ENCODE results near the gene OR5M10. TPM values are rescaled to one million over a fixed set of nuclear protein-coding genes. Genes with fewer than 3 reads are reported as not detected.

Gene OR5M10
- total and polyA plus RNA-seq, 2 donors (not counting 3 experiments of a cell fraction or from before 2014, with no cell fraction given) = not detected

GRCh38 chr11:56533054-56533740 is 44.3 kb downstream of the OR5M10 start:
- H3K27me3 ChIP-seq (ENCODE audit: control insufficient read depth in 2 of 2, insufficient read depth in 2 of 2, low read length in 2 of 2) = no peaks in the 10 kb centered on the region
- H3K79me2 ChIP-seq (ENCODE audit: control insufficient read depth, insufficient read depth, low read length) = no peaks in the 10 kb centered on the region
- no peak for TF ChIP-seq CTCF (IDR thresholded peaks at IDR 0.05; ENCODE audit: extremely low read depth in 1 of 2, insufficient read depth in 1 of 2, low read depth in 1 of 2, low read length in 2 of 2)
- ChIA-PET POLR2A (no interaction called here), CTCF (no interaction called here)
- DNase-seq (ENCODE audit: low read depth, low spot score) = no peak
- H3K4me1 ChIP-seq (ENCODE audit: control insufficient read depth, extremely low read depth, insufficient read depth, low read length) = no peaks in the 10 kb centered on the region
- no peak overlapping the region for H3K9ac ChIP-seq (replicated peaks; ENCODE audit: extremely low read depth, insufficient read depth, low read length)
- no peak overlapping the region for H3K27ac ChIP-seq (ENCODE audit: insufficient read depth, low read depth, low read length)
- H3K9me3 ChIP-seq (replicated peaks; ENCODE audit: control insufficient read depth, insufficient read depth, low read length) = no peaks in the 10 kb centered on the region
- H2AFZ ChIP-seq (ENCODE audit: low read depth, low read length) = no peak overlapping the region
- intact Hi-C loops (cut with micrococcal nuclease) = no loop called here
- FAIRE-seq = no peak
- H3K4me2 ChIP-seq (ENCODE audit: insufficient read depth, low read length) = no peak overlapping the region
- no peak overlapping the region for H3K4me3 ChIP-seq (replicated peaks in 1 of 3; ENCODE audit: insufficient read depth in 1 of 3, low read depth in 1 of 3, low read length in 3 of 3)
- H4K20me1 ChIP-seq (replicated peaks; ENCODE audit: control insufficient read depth, extremely low read depth, insufficient read depth, low read length) = no peaks in the 10 kb centered on the region
- no TSS peak for BruUV-seq (replicated peaks)
- dilution Hi-C loops (cut with MboI; ENCODE audit: extremely low pct_ligation_motif_present, low sequenced_read_pairs) = no loop called here
- H3K36me3 ChIP-seq (ENCODE audit: control insufficient read depth in 2 of 2, extremely low read depth in 1 of 2, insufficient read depth in 2 of 2, low read length in 2 of 2) = no peaks in the 10 kb centered on the region
- no peaks in the 10 kb centered on the region for H3K9me1 ChIP-seq (replicated peaks; ENCODE audit: control insufficient read depth, extremely low read depth, insufficient read depth, low read length)

- H3K27ac ChIP-seq (ENCODE audit: insufficient read depth, low read depth, low read length) = no peak overlapping the region
- no peak overlapping the region for H3K9ac ChIP-seq (replicated peaks; ENCODE audit: extremely low read depth, insufficient read depth, low read length)
- FAIRE-seq = no peak
- no peaks in the 10 kb centered on the region for H3K36me3 ChIP-seq (ENCODE audit: control insufficient read depth in 2 of 2, extremely low read depth in 1 of 2, insufficient read depth in 2 of 2, low read length in 2 of 2)
- TF ChIP-seq JUN (IDR thresholded peaks at IDR 0.05; ENCODE audit: borderline replicate concordance, insufficient read depth, insufficient read length, low read depth) (no peak), MYC (IDR thresholded peaks at IDR 0.05; ENCODE audit: low read depth, low read length) (no peak), EZH2 (IDR thresholded peaks at IDR 0.05; ENCODE audit: borderline replicate concordance, low read depth, low read length, severe bottlenecking) (no peak), CTCF (IDR thresholded peaks at IDR 0.05; ENCODE audit: extremely low read depth in 1 of 2, insufficient read depth in 1 of 2, low read depth in 1 of 2, low read length in 2 of 2) (no peak), MAX (IDR thresholded peaks at IDR 0.05; ENCODE audit: insufficient read depth, insufficient read length) (no peak), GATA2 (IDR thresholded peaks at IDR 0.05; ENCODE audit: insufficient read depth, insufficient read length, low read depth, low read length) (no peak), FOS (IDR thresholded peaks at IDR 0.05; ENCODE audit: borderline replicate concordance, insufficient read depth, low read length) (no peak), POLR2AphosphoS5 (IDR thresholded peaks at IDR 0.05; ENCODE audit: insufficient read depth, low read depth, low read length) (no peak), POLR2A (IDR thresholded peaks at IDR 0.05; ENCODE audit: low read depth, low read length) (no peak)
- BruUV-seq (replicated peaks) = no TSS peak
- intact Hi-C loops (cut with micrococcal nuclease) (no loop called here), dilution Hi-C loops (cut with MboI; ENCODE audit: extremely low pct_ligation_motif_present, low sequenced_read_pairs) (no loop called here)
- DNase-seq (ENCODE audit: low read depth, low spot score) = no peak
- peaks cover 4% of the 10 kb centered on the region for H3K9me3 ChIP-seq (replicated peaks; ENCODE audit: control insufficient read depth, insufficient read depth, low read length)
- H3K9me1 ChIP-seq (replicated peaks; ENCODE audit: control insufficient read depth, extremely low read depth, insufficient read depth, low read length) = no peaks in the 10 kb centered on the region
- ChIA-PET POLR2A (no interaction called here), CTCF (no interaction called here)
- H3K4me2 ChIP-seq (ENCODE audit: insufficient read depth, low read length) = no peak overlapping the region
- no peak overlapping the region for H2AFZ ChIP-seq (ENCODE audit: low read depth, low read length)
- H3K79me2 ChIP-seq (ENCODE audit: control insufficient read depth, insufficient read depth, low read length) = no peaks in the 10 kb centered on the region
- no peaks in the 10 kb centered on the region for H4K20me1 ChIP-seq (replicated peaks; ENCODE audit: control insufficient read depth, extremely low read depth, insufficient read depth, low read length)
- H3K4me3 ChIP-seq (replicated peaks in 1 of 3; ENCODE audit: insufficient read depth in 1 of 3, low read depth in 1 of 3, low read length in 3 of 3) = no peak overlapping the region
- H3K27me3 ChIP-seq (ENCODE audit: control insufficient read depth in 2 of 2, insufficient read depth in 2 of 2, low read length in 2 of 2) = no peaks in the 10 kb centered on the region
- no peaks in the 10 kb centered on the region for H3K4me1 ChIP-seq (ENCODE audit: control insufficient read depth, extremely low read depth, insufficient read depth, low read length)
Observed at GRCh38 chr11:56531856-56532255, 45.7 kb downstream of the OR5M10 start.
